Measurements from ENCODE around the gene MED16. TPM values are rescaled to one million over a fixed set of nuclear protein-coding genes. Genes with fewer than 3 reads are reported as not detected.
"Not testable (repeated sequence)": the region's sequence is repeated elsewhere in the genome, so short reads cannot be mapped to it uniquely, and the experiment has no call there.

MED16 gene
- total RNA-seq, 1 experiment from 2014 or later = 83.0 TPM

GRCh38 chr19:821825-822503 is 71.0 kb downstream of the MED16 start, which contains the start of gene PLPPR3:
Gene PLPPR3 (minus strand): TSS chr19:821955. CDS start chr19:821559, 396 bp downstream.
- peak within 1 kb of the TSS; percentile 47 for H3K27ac ChIP-seq (ENCODE audit: low read depth, low read length, poor library complexity, severe bottlenecking)
- intact Hi-C loops (cut with micrococcal nuclease; ENCODE audit: unreplicated experiment) = no loop called here
- DNase-seq (ENCODE audit: low spot score) = no peak
- H3K9me3 ChIP-seq (ENCODE audit: low read depth, low read length, poor library complexity, severe bottlenecking) = no peaks in the 10 kb centered on the region
- H3K27me3 ChIP-seq (replicated peaks; ENCODE audit: insufficient read depth, low read depth, low read length, poor library complexity) = no peaks in the 10 kb centered on the region
- POLR2A ChIA-PET (ENCODE audit: low non-redundant PET) = interaction anchor here (0.5 kb wide), 1 partner anchor 14 kb away, joined by 3 read pairs; no protein-coding TSS in a partner anchor
- CTCF ChIA-PET = no interaction called here
- peak within 1 kb of the TSS; percentile 69 for H3K4me3 ChIP-seq (ENCODE audit: low read depth, low read length, poor library complexity, severe bottlenecking)
- no TSS peak for BruUV-seq (replicated peaks)
- H3K36me3 ChIP-seq (ENCODE audit: insufficient read depth, low read length, poor library complexity, severe bottlenecking) = no peaks in the 10 kb centered on the region
- no peaks in the 10 kb centered on the region for H3K4me1 ChIP-seq (ENCODE audit: insufficient read depth, low read length, poor library complexity, severe bottlenecking)
- TF ChIP-seq EZH2 (IDR thresholded peaks at IDR 0.05; ENCODE audit: borderline replicate concordance, low read depth, low read length, poor library complexity, severe bottlenecking) = no peak
- TF ChIP-seq CTCF (conservative IDR thresholded peaks at IDR 0.05; ENCODE audit: low read depth, low read length) = no peak

GRCh38 chr19:821231-821824 is 71.7 kb downstream of the MED16 start:
- no peaks in the 10 kb centered on the region for H3K9me3 ChIP-seq (ENCODE audit: low read depth, low read length, poor library complexity, severe bottlenecking)
- DNase-seq (ENCODE audit: low spot score) = no peak
- peak overlapping the region; percentile 69 for H3K4me3 ChIP-seq (ENCODE audit: low read depth, low read length, poor library complexity, severe bottlenecking)
- no peaks in the 10 kb centered on the region for H3K27me3 ChIP-seq (replicated peaks; ENCODE audit: insufficient read depth, low read depth, low read length, poor library complexity)
- peak overlapping the region; percentile 47 for H3K27ac ChIP-seq (ENCODE audit: low read depth, low read length, poor library complexity, severe bottlenecking)
- intact Hi-C loops (cut with micrococcal nuclease; ENCODE audit: unreplicated experiment) = no loop called here
- BruUV-seq (replicated peaks) = no TSS peak
- CTCF ChIA-PET = no interaction called here
- POLR2A ChIA-PET (ENCODE audit: low non-redundant PET) = no interaction called here
- no peak for TF ChIP-seq EZH2 (IDR thresholded peaks at IDR 0.05; ENCODE audit: borderline replicate concordance, low read depth, low read length, poor library complexity, severe bottlenecking)
- no peak for TF ChIP-seq CTCF (conservative IDR thresholded peaks at IDR 0.05; ENCODE audit: low read depth, low read length)
- no peaks in the 10 kb centered on the region for H3K36me3 ChIP-seq (ENCODE audit: insufficient read depth, low read length, poor library complexity, severe bottlenecking)
- no peaks in the 10 kb centered on the region for H3K4me1 ChIP-seq (ENCODE audit: insufficient read depth, low read length, poor library complexity, severe bottlenecking)

- POLR2A ChIA-PET (ENCODE audit: low non-redundant PET); H3K27ac ChIP-seq (ENCODE audit: low read depth, low read length, poor library complexity, severe bottlenecking); H3K4me3 ChIP-seq (ENCODE audit: low read depth, low read length, poor library complexity, severe bottlenecking); BruUV-seq (replicated peaks); DNase-seq (ENCODE audit: low spot score); H3K4me1 ChIP-seq (ENCODE audit: insufficient read depth, low read length, poor library complexity, severe bottlenecking); H3K9me3 ChIP-seq (ENCODE audit: low read depth, low read length, poor library complexity, severe bottlenecking); H3K36me3 ChIP-seq (ENCODE audit: insufficient read depth, low read length, poor library complexity, severe bottlenecking); H3K27me3 ChIP-seq (replicated peaks; ENCODE audit: insufficient read depth, low read depth, low read length, poor library complexity); intact Hi-C loops (cut with micrococcal nuclease; ENCODE audit: unreplicated experiment); CTCF ChIA-PET: not testable (repeated sequence)
These were observed 72.8 kb downstream of the MED16 start for GRCh38 chr19:820212-820611.

Other genes starting within 250 kb of the MED16 start
- gene RNF126, start 230.0 kb downstream of the MED16 start, total RNA-seq (2021) = 90.2 and 93.3 TPM in 2 replicates
- gene FSTL3, start 216.8 kb downstream of the MED16 start, total RNA-seq (2021) = 5.9 and 6.0 TPM in 2 replicates
- not detected in 2 replicates for gene PRSS57, start 197.7 kb downstream of the MED16 start, total RNA-seq (2021)
- gene PALM, start 184.3 kb downstream of the MED16 start, total RNA-seq (2021) = 21.2 and 40.3 TPM in 2 replicates
- 0.11 TPM in 1 of 2 replicates, not detected in the other for gene MISP, start 142.1 kb downstream of the MED16 start, total RNA-seq (2021)
- gene PTBP1, start 95.7 kb downstream of the MED16 start, total RNA-seq (2021) = 713 and 800 TPM in 2 replicates
- gene PLPPR3, start 71.2 kb downstream of the MED16 start, total RNA-seq (2021) = 13.3 and 20.1 TPM in 2 replicates
- not detected in 2 replicates for gene AZU1, start 65.3 kb downstream of the MED16 start, total RNA-seq (2021)
- not detected in 2 replicates for gene PRTN3, start 52.2 kb downstream of the MED16 start, total RNA-seq (2021)
- gene ELANE, start 40.9 kb downstream of the MED16 start, total RNA-seq (2021) = not detected in 2 replicates
- 1.1 and 1.4 TPM in 2 replicates for gene CFD, start 33.5 kb downstream of the MED16 start, total RNA-seq (2021)
- not detected in 2 replicates for gene RNU6-9, start 297 bp upstream of the MED16 start, total RNA-seq (2021)
- gene R3HDM4, start 20.0 kb upstream of the MED16 start, total RNA-seq (2021) = 39.3 and 45.5 TPM in 2 replicates
- gene KISS1R, start 24.1 kb upstream of the MED16 start, total RNA-seq (2021) = 0.20 TPM in 1 of 2 replicates, not detected in the other
- 19.6 and 26.3 TPM in 2 replicates for gene ARID3A, start 32.8 kb upstream of the MED16 start, total RNA-seq (2021)
- gene WDR18, start 91.2 kb upstream of the MED16 start, total RNA-seq (2021) = 109 and 116 TPM in 2 replicates
- not detected in 2 replicates for gene GRIN3B, start 107.2 kb upstream of the MED16 start, total RNA-seq (2021)
- 151 and 170 TPM in 2 replicates for gene TMEM259, start 127.9 kb upstream of the MED16 start, total RNA-seq (2021)
- gene RNU6-2, start 128.3 kb upstream of the MED16 start, total RNA-seq (2021) = not detected in 2 replicates
- 112 and 146 TPM in 2 replicates for gene CNN2, start 133.4 kb upstream of the MED16 start, total RNA-seq (2021)
- 12.0 and 21.2 TPM in 2 replicates for gene ABCA7, start 146.9 kb upstream of the MED16 start, total RNA-seq (2021)
- 3.2 and 3.4 TPM in 2 replicates for gene ARHGAP45, start 174.0 kb upstream of the MED16 start, total RNA-seq (2021)
- gene POLR2E, start 202.2 kb upstream of the MED16 start, total RNA-seq (2021) = 342 and 343 TPM in 2 replicates
- gene GPX4, start 210.8 kb upstream of the MED16 start, total RNA-seq (2021) = 368 and 435 TPM in 2 replicates